Effector memory CD4-positive, alpha-beta T cell (primary cell): ENCODE results near the gene IMMP2L.

ENCODE experiments used
- DNase-seq, 3 donors: peaks; one replicate each; pipeline ENCODE4 v3.0.0-alpha.2; 2020
- H3K27ac ChIP-seq: 2 replicates; pipeline ENCODE4 v1.7.0; 2013; ENCODE audit warnings: mild to moderate bottlenecking, low read length, moderate library complexity; ENCODE audit not compliant: insufficient read depth, poor library complexity, severe bottlenecking
- H3K27me3 ChIP-seq: replicated peaks from 2 replicates; pipeline ENCODE4 v1.7.0; 2013; ENCODE audit warnings: mild to moderate bottlenecking, low read length; ENCODE audit not compliant: insufficient read depth, control insufficient read depth, poor library complexity, severe bottlenecking
- H3K36me3 ChIP-seq: 2 replicates; pipeline ENCODE4 v1.7.0; 2013; ENCODE audit warnings: mild to moderate bottlenecking, low read length, moderate library complexity; ENCODE audit not compliant: control insufficient read depth, insufficient read depth
- H3K4me1 ChIP-seq: 2 replicates; pipeline ENCODE4 v1.7.0; 2013; ENCODE audit warnings: low read length, mild to moderate bottlenecking; ENCODE audit not compliant: control insufficient read depth, insufficient read depth, poor library complexity, severe bottlenecking
- H3K4me3 ChIP-seq: 2 replicates; pipeline ENCODE4 v1.7.0; 2013; ENCODE audit warnings: low read length, low read depth, mild to moderate bottlenecking; ENCODE audit not compliant: insufficient read depth, poor library complexity, severe bottlenecking
- H3K9me3 ChIP-seq: 2 replicates; pipeline ENCODE4 v1.7.0; 2013; ENCODE audit warnings: mild to moderate bottlenecking, low read length, moderate library complexity; ENCODE audit not compliant: control insufficient read depth

The IMMP2L gene

DNA sequence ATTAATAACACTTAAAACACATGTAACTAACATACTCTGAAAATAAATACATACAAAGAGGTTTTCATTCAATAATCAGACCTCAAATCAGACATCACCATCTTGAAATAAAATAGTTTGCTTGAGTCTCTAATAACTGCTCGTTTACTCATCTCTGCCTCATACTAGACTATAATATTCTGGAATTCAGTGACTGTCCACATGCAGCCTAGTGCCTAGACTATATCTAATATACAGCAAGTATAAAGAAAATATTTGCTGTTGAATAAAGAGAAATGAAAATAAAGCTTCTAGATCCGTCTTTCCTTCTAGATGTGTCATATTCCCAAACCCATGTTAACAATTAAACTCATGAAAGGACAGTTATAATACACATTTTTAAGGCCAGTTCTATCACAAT is 707.6 kb downstream of the IMMP2L start:
- no peaks in the 10 kb centered on the region for H3K9me3 ChIP-seq
- no peaks in the 10 kb centered on the region for H3K36me3 ChIP-seq
- H3K27me3 ChIP-seq = no peaks in the 10 kb centered on the region
- H3K4me1 ChIP-seq = no peaks in the 10 kb centered on the region
- no peak overlapping the region for H3K27ac ChIP-seq
- no peak overlapping the region for H3K4me3 ChIP-seq
- DNase-seq = no peak

- H3K9me3 ChIP-seq = no peaks in the 10 kb centered on the region
- no peak overlapping the region for H3K27ac ChIP-seq
- no peaks in the 10 kb centered on the region for H3K4me1 ChIP-seq
- no peak for DNase-seq
- H3K27me3 ChIP-seq = no peaks in the 10 kb centered on the region
- H3K4me3 ChIP-seq = no peak overlapping the region
- H3K36me3 ChIP-seq = no peaks in the 10 kb centered on the region
Observed at GRCh38 chr7:110854166-110854565, 708.1 kb downstream of the IMMP2L start.

DNA sequence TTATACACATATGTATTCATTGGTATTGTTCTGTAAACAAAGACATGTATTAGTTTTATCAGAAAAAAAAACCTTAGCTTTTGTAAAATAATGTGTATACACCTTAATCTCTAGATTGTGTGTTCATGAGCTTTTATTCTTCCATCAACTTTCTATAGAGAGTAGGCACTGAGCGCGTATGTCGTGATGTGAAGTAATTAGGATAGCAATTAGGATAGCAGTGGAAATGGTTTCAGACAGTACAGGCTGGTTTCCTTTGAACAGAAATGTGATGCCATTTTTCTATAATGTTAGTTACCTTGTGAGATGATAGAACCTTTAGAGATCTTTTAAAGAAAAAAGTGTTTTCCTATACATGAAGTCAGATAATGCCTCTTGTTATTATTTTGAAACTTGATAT is 709.0 kb downstream of the IMMP2L start:
- no peak for DNase-seq
- H3K4me1 ChIP-seq = no peaks in the 10 kb centered on the region
- no peak overlapping the region for H3K27ac ChIP-seq
- H3K4me3 ChIP-seq = no peak overlapping the region
- no peaks in the 10 kb centered on the region for H3K36me3 ChIP-seq
- no peaks in the 10 kb centered on the region for H3K27me3 ChIP-seq
- H3K9me3 ChIP-seq = no peaks in the 10 kb centered on the region

DNA sequence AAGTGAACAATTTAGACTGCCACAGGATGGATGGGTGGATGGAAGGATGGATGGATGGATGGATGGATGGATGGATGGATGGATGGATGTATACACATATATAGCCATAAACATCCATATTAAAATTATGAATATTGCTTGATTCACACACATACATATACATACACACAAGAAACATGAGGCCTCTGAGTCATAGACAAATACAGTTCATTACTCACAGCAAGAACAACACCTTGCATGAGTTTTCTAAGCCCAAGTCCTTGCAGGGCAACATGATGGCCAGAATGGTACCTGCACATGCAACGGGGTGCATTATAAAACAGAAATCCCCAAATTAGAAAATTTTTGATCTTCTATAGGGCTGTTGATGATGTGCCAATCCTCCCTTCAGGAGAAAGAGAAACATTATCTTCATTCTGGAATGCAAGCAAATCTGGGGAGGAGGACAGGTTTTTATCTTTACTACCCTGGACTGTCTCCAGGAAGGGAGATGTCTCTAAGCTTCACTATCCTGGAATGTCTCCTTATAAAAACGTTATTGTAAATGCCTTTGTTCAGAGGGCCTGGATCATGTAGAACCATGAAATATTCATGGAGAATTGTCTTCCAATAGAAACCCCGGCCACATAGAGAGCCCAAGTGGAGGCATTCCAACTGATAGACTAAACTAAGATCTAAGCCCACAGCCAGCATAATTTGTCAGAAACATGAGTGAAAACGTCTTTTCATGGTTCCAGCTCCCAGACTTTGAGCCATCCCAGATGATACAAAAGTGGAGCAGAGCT is 709.9 kb downstream of the IMMP2L start:
- Histone ChIP-seq H3K27me3 (no peaks in the 10 kb centered on the region), H3K4me1 (no peaks in the 10 kb centered on the region), H3K27ac (no peak overlapping the region), H3K36me3 (no peaks in the 10 kb centered on the region), H3K4me3 (no peak overlapping the region), H3K9me3 (no peaks in the 10 kb centered on the region)
- no peak for DNase-seq

GRCh38 chr7:110850224-110850623 is 712.1 kb downstream of the IMMP2L start:
- Histone ChIP-seq H3K4me1 (no peaks in the 10 kb centered on the region), H3K9me3 (no peaks in the 10 kb centered on the region), H3K27me3 (no peaks in the 10 kb centered on the region), H3K27ac (no peak overlapping the region), H3K4me3 (no peak overlapping the region), H3K36me3 (no peaks in the 10 kb centered on the region)
- DNase-seq = no peak

DNA sequence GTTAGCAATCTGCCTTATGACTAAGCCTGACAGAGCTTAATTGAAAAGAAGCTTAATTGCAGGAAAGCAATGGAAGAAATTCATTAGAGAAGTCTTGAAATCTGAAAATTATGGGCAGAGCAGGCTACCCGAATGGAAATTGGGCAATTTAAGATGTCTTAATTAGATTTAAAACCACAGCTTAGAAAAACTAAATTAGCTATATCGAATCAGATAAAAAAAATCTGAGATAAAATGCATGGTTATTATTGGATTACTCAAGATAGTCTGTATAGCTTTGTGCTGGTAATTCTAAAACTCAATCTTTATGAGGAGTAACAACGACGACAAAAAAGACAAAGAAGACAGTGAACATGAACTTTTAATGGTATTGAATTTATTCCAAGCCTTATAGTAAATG is 719.5 kb downstream of the IMMP2L start:
- Histone ChIP-seq H3K36me3 (no peaks in the 10 kb centered on the region), H3K27me3 (no peaks in the 10 kb centered on the region), H3K27ac (no peak overlapping the region), H3K4me1 (no peaks in the 10 kb centered on the region), H3K4me3 (no peak overlapping the region), H3K9me3 (no peaks in the 10 kb centered on the region)
- no peak for DNase-seq

GRCh38 chr7:110841840-110842545 is 720.3 kb downstream of the IMMP2L start:
- Histone ChIP-seq H3K4me1 (no peaks in the 10 kb centered on the region), H3K27me3 (no peaks in the 10 kb centered on the region), H3K9me3 (no peaks in the 10 kb centered on the region), H3K27ac (no peak overlapping the region), H3K36me3 (no peaks in the 10 kb centered on the region), H3K4me3 (no peak overlapping the region)
- no peak for DNase-seq

- no peak overlapping the region for H3K27ac ChIP-seq
Observed at GRCh38 chr7:110839866-110840265, 722.4 kb downstream of the IMMP2L start.

DNA sequence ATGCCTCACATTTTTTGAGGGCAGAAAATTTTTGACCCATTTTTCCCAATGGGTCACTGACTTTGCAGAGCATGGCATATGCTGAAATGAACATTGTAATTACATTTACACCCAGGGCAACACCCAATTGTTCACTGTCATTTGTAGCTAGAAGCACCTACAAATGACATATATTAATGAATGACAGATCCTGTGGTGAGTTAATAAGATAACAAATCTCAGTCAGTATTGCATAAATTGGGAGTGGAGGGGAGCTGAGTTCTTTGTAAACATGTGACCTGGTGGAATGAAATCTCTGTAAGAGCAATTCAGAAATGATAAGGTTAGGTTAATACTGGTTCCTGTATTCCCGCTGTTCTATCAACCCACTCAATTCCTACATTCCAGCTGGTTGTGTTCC is 726.4 kb downstream of the IMMP2L start:
- H3K27ac ChIP-seq = no peak overlapping the region
- H3K4me1 ChIP-seq = no peaks in the 10 kb centered on the region
- no peak for DNase-seq
- H3K27me3 ChIP-seq = no peaks in the 10 kb centered on the region
- H3K36me3 ChIP-seq = no peaks in the 10 kb centered on the region
- no peaks in the 10 kb centered on the region for H3K9me3 ChIP-seq
- H3K4me3 ChIP-seq = no peak overlapping the region

More at GRCh38 chr7:110839866-110840265, 722.4 kb downstream of the IMMP2L start:
- Histone ChIP-seq H3K9me3 (no peaks in the 10 kb centered on the region), H3K4me1 (no peaks in the 10 kb centered on the region), H3K36me3 (no peaks in the 10 kb centered on the region), H3K27me3 (no peaks in the 10 kb centered on the region), H3K4me3 (no peak overlapping the region)
- DNase-seq = no peak

GRCh38 chr7:110835218-110835617 is 727.1 kb downstream of the IMMP2L start:
- Histone ChIP-seq H3K27ac (no peak overlapping the region), H3K4me3 (no peak overlapping the region), H3K9me3 (no peaks in the 10 kb centered on the region), H3K4me1 (no peaks in the 10 kb centered on the region), H3K27me3 (no peaks in the 10 kb centered on the region), H3K36me3 (no peaks in the 10 kb centered on the region)
- no peak for DNase-seq
